Endodermal cell (in vitro differentiated cells): ENCODE data around the gene GRM4. TPM values are rescaled to one million over a fixed set of nuclear protein-coding genes. Genes with fewer than 3 reads are reported as not detected.

Source experiments
- DNase-seq: peaks from one replicate; pipeline ENCODE4 v3.0.0-alpha.2; 2017
- H3K27ac ChIP-seq: 2 replicates; pipeline ENCODE4 v1.5.1; 2013; ENCODE audit warnings: mild to moderate bottlenecking, low read depth, low read length, moderate library complexity
- H3K27me3 ChIP-seq: 2 replicates; pipeline ENCODE4 v1.6.1; 2013; ENCODE audit warnings: mild to moderate bottlenecking, low read length, moderate library complexity; ENCODE audit not compliant: insufficient read depth, control insufficient read depth, poor library complexity, severe bottlenecking
- H3K36me3 ChIP-seq: 2 replicates; pipeline ENCODE4 v1.7.0; 2013; ENCODE audit warnings: mild to moderate bottlenecking, low read length, moderate library complexity; ENCODE audit not compliant: control insufficient read depth, insufficient read depth
- H3K4me1 ChIP-seq: one replicate; pipeline ENCODE4 v1.7.0; 2013; ENCODE audit warnings: low read length; ENCODE audit not compliant: control insufficient read depth, insufficient read depth
- H3K4me3 ChIP-seq: 2 replicates; pipeline ENCODE4 v1.5.1; 2013; ENCODE audit warnings: mild to moderate bottlenecking, low read length, moderate library complexity
- H3K9ac ChIP-seq: 2 replicates; pipeline ENCODE4 v1.6.1; 2013; ENCODE audit warnings: mild to moderate bottlenecking, low read length, moderate library complexity; ENCODE audit not compliant: poor library complexity, severe bottlenecking; ENCODE audit errors: extremely low read depth
- H3K9me3 ChIP-seq: 2 replicates; pipeline ENCODE4 v1.6.1; 2013; ENCODE audit warnings: mild to moderate bottlenecking, low read length, moderate library complexity; ENCODE audit not compliant: control insufficient read depth
- H3K27ac Mint-ChIP-seq: 2 replicates; pipeline ENCODE4 v1.8.0; 2020; ENCODE audit warnings: mixed read lengths
- H3K27me3 Mint-ChIP-seq: 2 replicates; pipeline ENCODE4 v1.8.0; 2021; ENCODE audit warnings: mild to moderate bottlenecking, mixed read lengths; ENCODE audit not compliant: insufficient read depth
- H3K36me3 Mint-ChIP-seq: 2 replicates; pipeline ENCODE4 v1.8.0; 2020; ENCODE audit warnings: low read depth, mixed read lengths
- H3K4me1 Mint-ChIP-seq: 2 replicates; pipeline ENCODE4 v1.8.0; 2020; ENCODE audit warnings: mixed read lengths
- H3K4me3 Mint-ChIP-seq: 2 replicates; pipeline ENCODE4 v1.8.0; 2020; ENCODE audit warnings: mild to moderate bottlenecking, moderate library complexity, mixed read lengths
- H3K9me3 Mint-ChIP-seq: 2 replicates; pipeline ENCODE4 v1.8.0; 2020; ENCODE audit warnings: mild to moderate bottlenecking, mixed read lengths
- CTCF ChIP-seq: fragments of 200-600 bp; sonication (generic); conservative IDR thresholded peaks from 2 replicates; pipeline ENCODE4 v1.5.0; 2021; ENCODE audit warnings: antibody characterized with exemption, mild to moderate bottlenecking
- WGBS, 2 experiments: methylation state at CpG; one replicate each; pipeline versions ENCODE4 v1.1.5 to v1.1.7; 2013; ENCODE audit warnings: missing lambda C conversion rate in 2 of 2, mixed read lengths in 1 of 2; ENCODE audit not compliant: insufficient coverage in 1 of 2, insufficient read length in 1 of 2; 5-methylcytosine and 5-hydroxymethylcytosine counted together
- total RNA-seq, 2 donors: library from RNA; stranded (reverse); fragmentation: NEBNext Ultra II Directional in 1 of 2; extraction: Animal tissue kit (Norgen Biotek cat#: 25700) in 1 of 2; gene quantifications; 2 replicates in 1 of 2; 3 replicates in 1 of 2; pipeline ENCODE4 v1.2.1, GENCODE V29; 2021

GRM4 gene
- total RNA-seq, 2 donors from 2014 or later = 3.1 to 9.1 TPM

- Mint-ChIP-seq H3K9me3 (peaks cover 14% of the 10 kb centered on the region), H3K27me3 (peaks cover 79% of the 10 kb centered on the region), H3K27ac (no peak overlapping the region), H3K4me3 (peak overlapping the region; percentile 39), H3K36me3 (peaks cover under 1% of the 10 kb centered on the region), H3K4me1 (peaks cover 7% of the 10 kb centered on the region)
- H3K9ac ChIP-seq = no peak overlapping the region
- H3K4me3 ChIP-seq = no peak overlapping the region
- H3K27me3 ChIP-seq = peaks cover 53% of the 10 kb centered on the region
- DNase-seq = peak; percentile 94
- peak; percentile 99 for TF ChIP-seq CTCF
- H3K27ac ChIP-seq = no peak overlapping the region
- WGBS, 2 experiments = 16 to 21% methylated on average over 47 to 61 of the region's 61 CpGs
- no peaks in the 10 kb centered on the region for H3K36me3 ChIP-seq
- H3K9me3 ChIP-seq = peaks cover 10% of the 10 kb centered on the region
- H3K4me1 ChIP-seq = no peaks in the 10 kb centered on the region
Observed at GRCh38 chr6:34154668-34155447, 9.0 kb upstream of the GRM4 start.

GRCh38 chr6:34152806-34153520 lies 7.1 kb upstream of the GRM4 start:
- peaks cover 62% of the 10 kb centered on the region for H3K27me3 ChIP-seq
- DNase-seq = peak; percentile 40
- no peaks in the 10 kb centered on the region for H3K4me1 ChIP-seq
- H3K27ac ChIP-seq = no peak overlapping the region
- TF ChIP-seq CTCF = no peak
- Mint-ChIP-seq H3K9me3 (peaks cover 3% of the 10 kb centered on the region), H3K4me3 (no peak overlapping the region), H3K4me1 (peaks cover 15% of the 10 kb centered on the region), H3K36me3 (no peaks in the 10 kb centered on the region), H3K27ac (no peak overlapping the region), H3K27me3 (peaks cover 88% of the 10 kb centered on the region)
- H3K9ac ChIP-seq = no peak overlapping the region
- H3K9me3 ChIP-seq = no peaks in the 10 kb centered on the region
- no peaks in the 10 kb centered on the region for H3K36me3 ChIP-seq
- 80 to 87% methylated on average over 2 to 10 of the region's 10 CpGs for WGBS, 2 experiments
- H3K4me3 ChIP-seq = no peak overlapping the region

GRCh38 chr6:34152042-34152524 lies 6.2 kb upstream of the GRM4 start:
- H3K27me3 ChIP-seq = peaks cover 67% of the 10 kb centered on the region
- no peaks in the 10 kb centered on the region for H3K9me3 ChIP-seq
- Mint-ChIP-seq H3K9me3 (no peaks in the 10 kb centered on the region), H3K4me3 (no peak overlapping the region), H3K27me3 (peaks cover 87% of the 10 kb centered on the region), H3K36me3 (no peaks in the 10 kb centered on the region), H3K27ac (no peak overlapping the region), H3K4me1 (peaks cover 15% of the 10 kb centered on the region)
- no peak overlapping the region for H3K4me3 ChIP-seq
- TF ChIP-seq CTCF = no peak
- DNase-seq = peak; percentile 51
- 82 to 84% methylated on average over 3 to 9 of the region's 9 CpGs for WGBS, 2 experiments
- no peak overlapping the region for H3K27ac ChIP-seq
- no peaks in the 10 kb centered on the region for H3K36me3 ChIP-seq
- H3K4me1 ChIP-seq = no peaks in the 10 kb centered on the region
- no peak overlapping the region for H3K9ac ChIP-seq
